ENCODE results near the gene TMEM174.
"Not testable (repeated sequence)": the region's sequence is repeated elsewhere in the genome, so short reads cannot be mapped to it uniquely, and the experiment has no call there.

Gene TMEM174

DNA sequence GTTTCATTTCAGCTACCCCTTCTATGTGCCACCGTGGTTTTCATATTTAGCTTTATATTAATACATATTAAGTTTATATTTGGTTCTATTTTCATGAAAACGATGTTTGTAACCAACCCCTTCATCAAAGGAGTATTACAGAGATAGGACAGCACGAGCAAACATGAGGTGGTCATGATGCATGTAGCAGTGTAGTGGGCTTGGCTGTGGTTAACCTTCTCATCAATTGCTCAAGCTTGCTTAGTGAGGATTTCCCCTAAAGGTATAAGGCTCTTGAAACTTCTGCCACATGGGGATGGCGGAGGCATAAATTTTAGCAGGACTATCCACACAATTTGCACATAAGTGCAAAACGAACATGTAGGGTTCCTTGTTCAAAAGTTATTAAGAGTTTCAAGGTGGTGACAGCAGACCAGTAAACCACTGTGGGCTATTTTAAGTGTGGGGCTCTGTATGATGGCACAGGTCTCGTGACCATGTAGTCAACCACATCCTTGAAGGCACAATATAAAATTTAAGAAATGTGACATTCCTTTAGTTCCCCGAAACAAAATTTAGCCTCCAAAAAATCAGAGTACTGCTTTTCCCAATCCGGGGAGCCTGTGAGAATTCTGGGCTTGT is 24.8 kb downstream of the TMEM174 start:
- DNase-seq: no peak

DNA sequence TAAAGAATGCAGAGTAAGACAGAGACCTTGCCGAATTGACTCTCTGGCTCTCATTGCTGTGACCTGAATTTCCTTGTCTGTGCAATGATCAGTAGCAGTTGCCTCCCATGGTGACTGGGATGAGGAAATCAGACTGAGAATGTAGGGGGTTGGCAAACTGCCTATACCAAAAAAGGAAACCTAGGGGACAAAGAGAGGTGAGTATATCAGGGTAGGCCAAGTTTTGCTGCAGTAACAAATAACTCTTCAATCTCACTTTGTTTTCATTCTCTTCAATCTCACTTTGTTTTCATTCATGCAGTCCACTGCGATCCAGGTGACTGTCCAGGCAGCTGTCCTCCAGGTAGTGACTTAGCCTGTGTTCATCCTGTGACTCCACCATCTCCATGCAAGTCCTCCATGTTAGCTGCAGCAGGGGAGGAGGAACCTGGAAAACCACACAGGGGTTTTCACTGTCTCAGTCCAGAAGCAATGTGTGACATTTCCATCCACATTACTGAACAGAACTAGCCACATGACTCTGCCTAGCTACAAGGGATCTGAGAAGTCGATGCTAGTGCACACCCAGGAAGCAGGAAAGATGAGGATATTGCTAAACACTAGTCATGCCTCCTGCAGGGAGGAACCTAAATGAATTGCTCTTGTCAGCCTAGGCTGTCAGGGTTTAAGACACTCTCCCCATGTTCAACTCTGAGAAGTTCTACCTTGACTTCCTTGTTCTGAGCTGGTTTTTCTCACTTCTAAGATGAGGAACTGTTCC is 26.0 kb downstream of the TMEM174 start:
- DNase-seq: no peak

DNA sequence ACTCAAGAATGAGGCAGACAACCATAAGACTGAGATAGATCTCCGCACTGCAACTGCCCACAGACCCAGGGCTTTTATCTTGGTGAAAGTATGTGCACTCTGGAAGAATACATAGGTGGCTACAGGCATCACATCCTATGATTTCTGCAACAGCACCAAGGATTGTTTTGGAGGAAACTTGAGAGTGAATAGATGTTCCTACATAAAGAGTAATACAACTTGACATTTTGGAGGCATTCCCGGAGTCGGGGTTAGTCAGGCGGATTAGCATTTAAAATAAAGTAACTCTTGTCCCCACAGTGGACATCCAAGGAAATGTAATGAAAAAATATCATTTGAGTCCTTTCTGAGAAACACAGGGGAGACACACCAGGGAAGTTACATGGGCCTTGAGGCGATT is 26.7 kb downstream of the TMEM174 start:
- DNase-seq: no peak

DNA sequence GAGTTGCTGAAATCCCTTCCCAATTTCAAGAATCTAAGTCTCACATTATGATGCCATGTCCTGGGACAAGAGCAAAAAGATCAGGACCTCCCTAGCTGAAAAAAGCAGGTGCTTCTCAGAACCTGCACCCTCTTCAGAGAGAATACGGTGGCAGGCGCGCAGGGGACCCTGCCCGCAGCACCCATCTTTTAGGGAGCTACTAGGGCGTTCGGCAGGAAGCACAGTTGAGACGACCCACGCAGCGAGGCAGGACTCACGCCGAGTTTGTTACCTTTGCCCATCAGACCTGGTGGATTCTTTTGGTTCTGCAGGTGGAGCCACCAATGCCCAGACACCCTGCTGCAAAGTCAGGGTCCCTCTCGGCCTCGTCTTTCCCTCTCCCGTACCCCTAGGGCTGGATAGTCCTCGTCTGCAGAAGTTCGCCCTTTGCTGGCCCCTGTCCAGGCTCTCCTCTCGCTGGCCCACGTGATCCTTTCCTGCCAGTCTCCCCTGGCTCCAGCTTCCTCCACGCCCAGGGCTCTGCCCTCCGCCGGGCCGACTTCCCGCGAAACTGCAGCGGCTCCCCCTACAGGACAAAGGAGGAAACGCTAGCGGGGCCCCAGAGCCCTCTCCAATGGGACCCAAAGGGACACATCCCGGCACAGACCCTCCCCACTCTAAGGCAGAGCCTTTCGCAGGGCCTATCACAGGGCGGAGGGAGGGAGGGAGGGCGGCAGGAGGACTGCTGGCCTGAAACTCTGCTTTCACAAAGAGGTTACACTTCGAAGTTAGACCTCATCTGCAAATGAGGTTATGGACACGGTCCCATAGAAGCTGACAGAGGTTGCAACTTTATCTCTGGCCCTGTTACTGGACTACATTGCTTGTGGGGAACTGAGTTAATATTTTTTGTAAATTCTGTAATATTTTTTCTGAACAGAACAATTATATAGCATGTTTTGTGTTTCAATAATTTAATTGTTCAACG is 28.8 kb downstream of the TMEM174 start:
- peak; percentile 65 for DNase-seq

DNA sequence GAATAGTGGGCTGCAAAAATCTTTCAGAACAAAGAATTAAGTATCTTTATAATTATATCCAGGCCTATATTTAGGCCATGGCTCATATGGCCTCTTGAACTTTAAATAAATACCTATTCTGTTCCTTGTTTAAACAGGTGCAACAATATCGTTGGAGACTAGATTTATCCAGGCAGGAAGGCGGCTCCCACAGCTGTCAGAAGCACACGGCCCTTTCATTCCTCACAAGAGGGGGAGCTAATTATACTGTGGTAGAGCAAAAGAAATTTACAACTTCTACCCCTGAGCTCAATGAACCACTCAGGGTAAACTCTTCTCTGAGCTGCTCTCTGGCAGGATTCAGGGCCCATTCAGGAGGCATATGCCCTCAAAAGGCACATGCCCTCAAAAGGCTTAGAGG is 31.3 kb downstream of the TMEM174 start:
- DNase-seq: no peak

DNA sequence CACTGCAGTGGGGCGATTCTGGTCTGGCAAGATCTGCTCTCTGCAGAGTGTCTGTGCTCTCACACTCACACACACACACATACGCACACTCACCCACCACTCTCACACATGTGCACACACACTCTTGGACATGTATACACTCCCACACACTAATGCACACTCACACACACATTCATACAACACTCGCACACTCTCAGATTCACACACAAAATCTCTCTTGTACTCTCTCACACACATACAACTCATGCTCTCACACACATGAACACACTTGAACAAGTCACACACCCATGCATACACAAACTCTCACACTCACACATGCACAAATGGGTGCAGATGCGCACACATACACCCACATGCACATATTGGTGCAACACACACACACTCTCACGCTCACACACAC is 31.7 kb downstream of the TMEM174 start:
- DNase-seq: no peak

DNA sequence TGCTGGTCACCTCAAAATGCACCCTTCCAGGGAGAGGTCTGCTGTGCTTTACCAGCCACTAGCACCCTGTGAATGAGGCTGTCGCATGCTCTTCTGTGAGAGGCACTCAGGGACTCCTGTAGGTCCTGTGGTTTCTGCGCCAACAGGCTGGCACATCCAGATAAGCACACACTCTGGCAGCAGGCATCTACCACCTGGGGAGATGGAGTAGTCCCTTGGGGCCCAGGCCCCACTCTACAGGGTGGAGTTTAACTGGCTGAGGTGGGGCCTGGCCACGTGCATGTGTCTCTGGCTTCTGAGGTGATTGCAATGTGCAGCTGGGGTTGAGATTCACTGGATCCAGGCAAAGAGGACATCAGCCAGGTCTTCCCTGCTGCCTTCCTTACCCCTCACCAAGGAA is 32.3 kb downstream of the TMEM174 start:
- DNase-seq: no peak

DNA sequence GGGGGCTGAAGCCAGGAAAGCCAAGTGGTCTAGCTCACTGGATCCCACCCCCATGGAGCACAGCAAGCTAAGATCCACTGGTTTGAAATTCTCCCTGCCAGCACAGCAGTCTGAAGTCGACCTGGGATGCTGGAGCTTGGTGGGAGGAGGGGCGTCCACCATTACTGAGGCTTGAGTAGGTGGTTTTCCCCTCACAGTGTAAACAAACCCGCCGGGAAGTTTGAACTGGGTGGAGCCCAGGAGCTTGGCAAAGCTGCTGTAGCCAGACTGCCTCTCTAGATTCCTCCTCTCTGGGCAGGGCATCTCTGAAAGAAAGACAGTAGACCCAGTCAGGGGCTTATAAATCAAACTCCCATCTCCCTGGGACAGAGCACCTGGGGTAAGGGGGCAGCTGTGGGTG is 34.2 kb downstream of the TMEM174 start:
- DNase-seq: not testable (repeated sequence)

DNA sequence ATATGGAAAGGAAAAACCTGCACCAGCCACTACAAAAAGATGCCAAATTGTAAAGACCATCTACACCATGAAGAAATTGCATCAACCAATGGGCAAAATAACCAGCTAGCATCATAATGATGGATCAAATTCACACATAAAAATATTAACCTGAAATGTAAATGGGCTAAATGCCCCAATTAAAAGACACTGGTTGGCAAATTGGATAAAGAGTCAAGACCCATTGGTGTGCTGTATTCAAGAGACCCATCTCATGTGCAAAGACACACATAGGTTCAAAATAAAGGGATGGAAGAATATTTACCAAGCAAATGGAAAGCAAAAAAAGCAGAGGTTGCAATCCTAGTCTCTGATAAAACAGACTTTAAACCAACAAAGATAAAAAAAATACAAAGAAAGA is 36.1 kb downstream of the TMEM174 start:
- DNase-seq: not testable (repeated sequence)

DNA sequence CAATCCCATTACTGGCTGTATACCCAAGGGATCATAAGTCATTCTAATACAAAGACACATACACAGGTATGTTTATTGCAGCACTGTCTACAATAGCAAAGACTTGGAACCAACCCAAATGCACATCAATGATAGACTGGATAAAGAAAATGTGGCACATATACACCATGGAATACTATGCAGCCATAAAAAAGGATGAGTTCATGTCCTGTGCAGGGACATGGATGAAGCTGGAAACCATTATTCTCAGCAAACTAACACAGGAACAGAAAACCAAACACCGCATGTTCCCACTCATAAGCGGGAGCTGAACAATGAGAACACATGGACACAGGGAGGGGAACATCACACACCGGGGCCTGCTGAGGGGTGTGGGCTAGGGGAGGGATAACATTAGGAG is 39.7 kb downstream of the TMEM174 start:
- DNase-seq: not testable (repeated sequence)

DNA sequence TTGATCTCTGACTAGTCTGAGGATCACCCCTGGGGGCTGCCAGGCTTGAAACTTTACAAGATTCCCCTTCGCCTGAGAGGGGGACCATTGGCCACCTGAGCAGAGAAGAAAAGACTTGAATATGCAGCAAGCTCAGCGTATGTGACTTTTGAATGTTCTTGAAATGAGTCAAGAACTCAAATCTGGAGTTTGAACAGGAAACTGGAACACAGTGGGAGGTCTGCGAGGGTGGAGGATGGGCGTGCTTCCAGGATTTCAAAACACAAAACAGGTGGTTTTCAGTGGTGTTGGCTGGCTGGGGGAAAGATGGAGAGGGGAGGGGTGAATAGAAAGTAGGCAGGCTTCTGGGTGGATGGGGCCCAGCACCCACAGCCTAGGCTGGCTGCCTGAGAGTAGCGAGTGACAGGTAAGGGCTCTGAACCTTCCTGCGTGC is 40.6 kb downstream of the TMEM174 start:
- peak; percentile 52 for DNase-seq

DNA sequence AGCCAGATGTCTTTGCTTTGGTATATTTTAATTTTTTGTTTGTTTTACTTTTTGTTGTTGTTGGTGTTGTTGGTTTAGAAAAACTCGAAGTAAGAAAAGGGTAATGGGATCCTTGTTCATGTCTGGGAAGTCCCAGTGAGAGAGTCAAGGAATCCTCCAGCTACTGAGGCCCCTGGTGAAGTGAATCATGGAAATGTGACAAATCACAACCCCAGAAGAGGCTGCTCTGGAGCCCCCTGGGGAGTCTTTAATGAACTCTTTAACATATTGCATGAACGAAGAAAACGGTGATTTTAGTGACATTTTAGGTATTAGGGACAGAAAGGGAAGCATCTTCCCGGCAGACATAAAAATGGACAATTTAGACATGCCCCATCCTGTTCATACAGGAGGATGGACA is 41.3 kb downstream of the TMEM174 start:
- no peak for DNase-seq

DNA sequence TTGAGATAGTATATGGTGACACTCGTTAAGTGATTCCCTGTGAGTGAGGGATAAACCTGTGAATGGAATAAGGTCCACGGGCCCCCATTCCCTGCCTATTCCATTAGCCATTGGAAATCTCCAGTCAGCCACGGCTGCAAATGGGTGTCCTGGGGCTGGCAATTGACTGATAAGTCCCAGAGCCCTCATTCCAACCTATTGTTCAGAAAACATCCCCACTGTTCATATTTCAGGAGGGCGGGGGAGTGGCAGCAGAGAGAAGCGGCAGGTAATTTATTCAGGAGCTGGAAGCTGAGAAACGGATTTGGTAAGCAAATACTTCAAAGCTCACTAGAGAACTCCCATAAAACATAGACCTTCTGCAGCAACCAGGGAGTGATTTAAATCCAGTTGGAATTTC is 42.0 kb downstream of the TMEM174 start:
- no peak for DNase-seq

DNA sequence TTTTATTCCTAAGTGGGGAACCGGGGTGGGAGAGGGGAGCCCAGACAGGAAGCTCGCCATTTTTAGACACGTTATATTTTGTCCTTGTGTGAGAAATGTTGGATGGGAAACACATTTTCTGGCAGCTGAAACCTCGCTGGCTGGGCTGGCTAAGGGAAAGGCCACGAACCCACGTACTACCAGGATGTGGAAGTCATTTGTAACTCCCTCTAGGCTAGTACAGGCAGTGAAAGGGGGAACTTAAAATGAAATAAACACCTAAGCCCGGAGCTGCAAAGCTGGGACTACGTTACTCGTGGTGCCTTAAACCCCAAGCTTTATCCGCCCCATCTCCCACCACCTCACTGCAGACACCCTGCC is 42.5 kb downstream of the TMEM174 start:
- no peak for DNase-seq

DNA sequence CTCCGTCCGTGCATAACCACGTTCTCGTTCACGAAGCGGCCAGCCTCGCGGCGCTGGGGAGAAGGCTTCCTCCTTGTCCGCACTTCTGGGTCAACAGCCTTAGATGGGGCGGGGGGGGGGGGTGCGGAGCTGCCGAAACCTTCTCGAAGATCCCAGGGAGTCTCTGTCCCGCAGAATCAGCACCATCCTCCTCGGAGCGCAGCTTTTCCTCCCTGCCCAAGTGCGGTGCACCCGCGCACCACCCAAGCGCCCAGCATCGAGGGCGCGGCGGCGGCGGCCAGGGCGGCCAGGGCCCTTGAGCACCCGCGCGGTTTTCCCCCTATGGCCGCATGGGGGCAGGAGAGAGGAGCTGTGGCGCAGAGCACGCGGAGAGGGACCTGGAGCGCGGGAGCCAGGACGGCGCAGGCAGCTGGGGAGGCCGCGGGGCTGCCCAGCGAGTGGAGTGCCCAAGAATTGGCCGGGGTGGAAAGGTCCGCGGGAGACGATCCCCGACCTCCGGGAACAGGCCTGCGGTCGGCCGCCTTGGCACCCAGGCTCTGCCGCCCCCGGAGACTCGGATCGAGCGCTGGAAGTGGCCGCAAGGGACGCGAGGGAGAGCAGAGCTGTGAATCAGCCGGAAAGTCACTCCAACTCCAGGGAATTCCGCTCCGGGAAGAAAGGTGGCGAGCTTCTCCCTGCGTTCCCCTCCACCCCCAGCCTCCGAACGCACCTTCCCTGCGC is 43.1 kb downstream of the TMEM174 start:
- DNase-seq: peak; percentile 70

DNA sequence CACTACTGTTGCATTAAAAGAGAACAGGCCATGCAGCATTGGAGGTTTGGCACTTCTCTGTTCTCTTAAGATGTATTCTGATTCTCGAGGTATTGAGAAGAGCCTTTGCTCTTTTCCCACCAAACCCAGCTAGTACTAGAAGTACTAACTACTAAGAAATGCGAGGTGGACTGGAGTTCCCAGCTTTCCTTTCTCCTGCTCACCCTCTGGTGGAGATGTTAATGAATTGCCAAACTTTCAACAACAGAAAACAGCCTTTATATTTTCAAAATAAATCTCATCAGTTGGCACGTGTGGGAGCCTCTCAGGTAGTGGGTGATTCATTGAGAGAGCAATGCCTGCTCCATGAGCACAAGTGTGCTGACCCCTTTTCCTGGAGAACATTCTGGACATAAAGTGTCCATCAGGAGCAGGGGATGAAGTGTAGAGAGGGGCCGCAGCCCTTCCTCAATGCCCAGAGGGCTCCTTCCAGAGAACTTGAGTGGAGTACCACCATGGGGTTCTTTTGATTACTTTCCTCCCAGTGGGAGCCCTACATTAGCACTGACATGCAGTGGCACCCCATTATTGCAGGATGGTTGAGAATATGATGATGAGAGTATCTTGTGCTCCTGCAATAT is 45.7 kb downstream of the TMEM174 start:
- DNase-seq: peak; percentile 43

DNA sequence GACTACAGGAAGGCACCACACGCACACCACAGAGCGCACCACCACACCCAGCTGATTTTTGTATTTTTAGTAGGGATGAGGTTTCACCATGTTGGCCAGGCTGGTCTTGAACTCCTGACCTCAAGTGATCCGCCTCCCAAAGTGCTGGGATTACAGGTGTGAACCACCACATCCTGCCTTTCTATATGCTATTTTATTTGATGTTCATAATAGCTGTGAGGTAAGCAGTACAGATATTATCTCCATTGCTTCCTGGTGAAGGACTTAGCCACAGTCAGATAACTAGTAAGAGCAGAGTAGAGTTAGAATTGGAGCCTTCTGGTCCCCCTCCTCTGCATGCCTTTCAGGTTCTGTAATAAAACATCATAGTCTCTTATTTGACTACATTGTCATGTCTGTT is 46.3 kb downstream of the TMEM174 start:
- peak; percentile 4 for DNase-seq

DNA sequence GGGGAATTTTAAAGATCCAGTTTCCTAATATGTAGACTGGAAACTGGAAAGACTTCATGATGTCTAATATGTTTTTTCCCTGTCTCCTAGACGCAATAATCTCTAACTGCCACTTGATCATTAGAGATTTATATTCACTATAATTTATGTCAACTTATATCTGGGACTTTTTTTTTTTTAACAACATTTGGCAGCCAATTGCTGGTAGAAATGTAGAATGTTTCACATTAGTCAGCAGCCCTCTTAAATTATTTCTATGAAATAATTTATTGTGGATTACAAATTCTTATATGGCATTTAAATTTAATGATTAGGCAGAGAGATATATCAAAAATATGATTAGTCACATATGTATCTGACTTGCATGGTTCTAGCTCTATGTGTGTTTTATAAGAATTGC is 48.2 kb downstream of the TMEM174 start:
- no peak for DNase-seq

DNA sequence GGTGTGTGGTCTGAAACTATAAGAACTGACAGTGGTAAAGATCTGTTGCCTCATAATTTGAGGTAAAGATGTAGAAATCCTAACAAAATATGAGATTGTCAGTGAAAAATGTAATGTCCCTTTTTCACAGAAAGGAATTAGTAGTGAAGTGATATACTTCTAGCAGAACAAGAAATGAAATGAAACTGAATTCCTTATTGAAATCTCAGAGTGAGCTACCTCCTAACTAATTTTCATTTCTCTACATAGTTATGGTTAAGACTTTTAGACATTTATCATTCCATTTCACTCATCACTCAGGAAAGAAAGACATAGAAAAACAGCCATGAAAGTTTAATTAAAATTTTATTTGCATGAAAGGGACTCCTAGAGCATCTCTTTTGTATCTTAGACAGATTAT is 48.7 kb downstream of the TMEM174 start:
- no peak for DNase-seq

DNA sequence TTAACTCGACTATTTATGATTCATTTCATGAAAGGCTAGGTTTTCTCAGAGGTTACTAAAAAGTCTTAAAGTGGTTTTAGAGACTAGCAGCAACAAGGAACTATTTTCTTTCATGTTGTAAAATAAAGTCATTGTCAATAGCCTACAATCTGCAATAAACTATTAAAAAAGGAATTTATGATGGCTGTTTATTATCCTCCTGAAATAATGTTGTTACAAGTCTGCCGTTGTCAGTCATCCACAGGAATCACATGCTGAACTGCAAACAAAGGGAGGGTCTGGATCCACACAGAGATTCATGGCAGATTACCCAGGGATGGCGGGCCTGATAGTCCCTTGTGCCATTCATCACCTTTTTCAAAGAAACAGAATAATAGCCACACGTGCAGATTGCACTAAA is 49.2 kb downstream of the TMEM174 start:
- no peak for DNase-seq

Measured in NCI-H226 (cell line).